Endodermal cell (in vitro differentiated cells): ENCODE measurements around the gene SMURF2. TPM values are rescaled to one million over a fixed set of nuclear protein-coding genes. Genes with fewer than 3 reads are reported as not detected.

Experiments used
- DNase-seq: peaks from one replicate; pipeline ENCODE4 v3.0.0-alpha.2; 2017
- H3K27ac ChIP-seq: 2 replicates; pipeline ENCODE4 v1.5.1; 2013; ENCODE audit warnings: mild to moderate bottlenecking, low read depth, low read length, moderate library complexity
- H3K27me3 ChIP-seq: 2 replicates; pipeline ENCODE4 v1.6.1; 2013; ENCODE audit warnings: mild to moderate bottlenecking, low read length, moderate library complexity; ENCODE audit not compliant: insufficient read depth, control insufficient read depth, poor library complexity, severe bottlenecking
- H3K36me3 ChIP-seq: 2 replicates; pipeline ENCODE4 v1.7.0; 2013; ENCODE audit warnings: mild to moderate bottlenecking, low read length, moderate library complexity; ENCODE audit not compliant: control insufficient read depth, insufficient read depth
- H3K4me1 ChIP-seq: one replicate; pipeline ENCODE4 v1.7.0; 2013; ENCODE audit warnings: low read length; ENCODE audit not compliant: control insufficient read depth, insufficient read depth
- H3K4me3 ChIP-seq: 2 replicates; pipeline ENCODE4 v1.5.1; 2013; ENCODE audit warnings: mild to moderate bottlenecking, low read length, moderate library complexity
- H3K9ac ChIP-seq: 2 replicates; pipeline ENCODE4 v1.6.1; 2013; ENCODE audit warnings: mild to moderate bottlenecking, low read length, moderate library complexity; ENCODE audit not compliant: poor library complexity, severe bottlenecking; ENCODE audit errors: extremely low read depth
- H3K9me3 ChIP-seq: 2 replicates; pipeline ENCODE4 v1.6.1; 2013; ENCODE audit warnings: mild to moderate bottlenecking, low read length, moderate library complexity; ENCODE audit not compliant: control insufficient read depth
- H3K27ac Mint-ChIP-seq: 2 replicates; pipeline ENCODE4 v1.8.0; 2020; ENCODE audit warnings: mixed read lengths
- H3K27me3 Mint-ChIP-seq: 2 replicates; pipeline ENCODE4 v1.8.0; 2021; ENCODE audit warnings: mild to moderate bottlenecking, mixed read lengths; ENCODE audit not compliant: insufficient read depth
- H3K36me3 Mint-ChIP-seq: 2 replicates; pipeline ENCODE4 v1.8.0; 2020; ENCODE audit warnings: low read depth, mixed read lengths
- H3K4me1 Mint-ChIP-seq: 2 replicates; pipeline ENCODE4 v1.8.0; 2020; ENCODE audit warnings: mixed read lengths
- H3K4me3 Mint-ChIP-seq: 2 replicates; pipeline ENCODE4 v1.8.0; 2020; ENCODE audit warnings: mild to moderate bottlenecking, moderate library complexity, mixed read lengths
- H3K9me3 Mint-ChIP-seq: 2 replicates; pipeline ENCODE4 v1.8.0; 2020; ENCODE audit warnings: mild to moderate bottlenecking, mixed read lengths
- WGBS, 2 experiments: methylation state at CpG; one replicate each; pipeline versions ENCODE4 v1.1.5 to v1.1.7; 2013; ENCODE audit warnings: missing lambda C conversion rate in 2 of 2, mixed read lengths in 1 of 2; ENCODE audit not compliant: insufficient coverage in 1 of 2, insufficient read length in 1 of 2; 5-methylcytosine and 5-hydroxymethylcytosine counted together
- total RNA-seq, 2 donors: library from RNA; stranded (reverse); fragmentation: NEBNext Ultra II Directional in 1 of 2; extraction: Animal tissue kit (Norgen Biotek cat#: 25700) in 1 of 2; gene quantifications; 2 replicates in 1 of 2; 3 replicates in 1 of 2; pipeline ENCODE4 v1.2.1, GENCODE V29; 2021
- TF ChIP-seq, protein P1 (sequence below): fragments of 200-600 bp; sonication (generic); conservative IDR thresholded peaks from 2 replicates; pipeline ENCODE4 v1.5.0; 2021; ENCODE audit warnings: antibody characterized with exemption, mild to moderate bottlenecking

The SMURF2 gene
- total RNA-seq, 2 donors from 2014 or later, result 33.6 to 34.1 TPM

DNA sequence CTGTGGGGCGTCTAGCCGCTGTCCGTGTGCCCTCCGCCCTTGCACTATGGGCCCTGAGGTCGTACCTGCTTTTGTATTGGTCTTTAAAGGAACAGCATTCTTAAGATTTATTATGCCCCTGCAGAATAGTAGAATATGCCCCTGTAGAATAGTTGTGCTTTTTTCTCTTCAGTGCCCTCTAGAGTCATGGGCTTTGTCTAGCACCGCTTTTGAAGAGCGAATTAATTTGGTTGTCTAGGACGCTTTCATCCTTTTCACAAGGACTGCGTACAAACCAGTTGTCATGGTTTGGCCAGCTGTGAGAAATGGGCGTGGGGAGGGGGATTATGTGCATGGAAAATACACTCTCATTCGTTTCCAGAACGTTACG, 154.7 kb downstream of the SMURF2 start:
- Mint-ChIP-seq H3K9me3 (peaks cover 3% of the 10 kb centered on the region), H3K27ac (peak overlapping the region; percentile 100), H3K4me1 (peaks cover 26% of the 10 kb centered on the region), H3K4me3 (peak overlapping the region; percentile 100), H3K36me3 (peaks cover 69% of the 10 kb centered on the region), H3K27me3 (no peaks in the 10 kb centered on the region)
- Histone ChIP-seq H3K27me3 (no peaks in the 10 kb centered on the region), H3K4me1 (no peaks in the 10 kb centered on the region), H3K27ac (peak overlapping the region; percentile 99), H3K9ac (peak overlapping the region; percentile 100), H3K4me3 (peak overlapping the region; percentile 100), H3K9me3 (no peaks in the 10 kb centered on the region), H3K36me3 (peaks cover 65% of the 10 kb centered on the region)
- TF ChIP-seq, protein P1, sequence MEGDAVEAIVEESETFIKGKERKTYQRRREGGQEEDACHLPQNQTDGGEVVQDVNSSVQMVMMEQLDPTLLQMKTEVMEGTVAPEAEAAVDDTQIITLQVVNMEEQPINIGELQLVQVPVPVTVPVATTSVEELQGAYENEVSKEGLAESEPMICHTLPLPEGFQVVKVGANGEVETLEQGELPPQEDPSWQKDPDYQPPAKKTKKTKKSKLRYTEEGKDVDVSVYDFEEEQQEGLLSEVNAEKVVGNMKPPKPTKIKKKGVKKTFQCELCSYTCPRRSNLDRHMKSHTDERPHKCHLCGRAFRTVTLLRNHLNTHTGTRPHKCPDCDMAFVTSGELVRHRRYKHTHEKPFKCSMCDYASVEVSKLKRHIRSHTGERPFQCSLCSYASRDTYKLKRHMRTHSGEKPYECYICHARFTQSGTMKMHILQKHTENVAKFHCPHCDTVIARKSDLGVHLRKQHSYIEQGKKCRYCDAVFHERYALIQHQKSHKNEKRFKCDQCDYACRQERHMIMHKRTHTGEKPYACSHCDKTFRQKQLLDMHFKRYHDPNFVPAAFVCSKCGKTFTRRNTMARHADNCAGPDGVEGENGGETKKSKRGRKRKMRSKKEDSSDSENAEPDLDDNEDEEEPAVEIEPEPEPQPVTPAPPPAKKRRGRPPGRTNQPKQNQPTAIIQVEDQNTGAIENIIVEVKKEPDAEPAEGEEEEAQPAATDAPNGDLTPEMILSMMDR, result peak; percentile 56
- no peak for DNase-seq
- WGBS, 2 experiments, result 0% methylated on average over 7 to 13 of the region's 13 CpGs

DNA sequence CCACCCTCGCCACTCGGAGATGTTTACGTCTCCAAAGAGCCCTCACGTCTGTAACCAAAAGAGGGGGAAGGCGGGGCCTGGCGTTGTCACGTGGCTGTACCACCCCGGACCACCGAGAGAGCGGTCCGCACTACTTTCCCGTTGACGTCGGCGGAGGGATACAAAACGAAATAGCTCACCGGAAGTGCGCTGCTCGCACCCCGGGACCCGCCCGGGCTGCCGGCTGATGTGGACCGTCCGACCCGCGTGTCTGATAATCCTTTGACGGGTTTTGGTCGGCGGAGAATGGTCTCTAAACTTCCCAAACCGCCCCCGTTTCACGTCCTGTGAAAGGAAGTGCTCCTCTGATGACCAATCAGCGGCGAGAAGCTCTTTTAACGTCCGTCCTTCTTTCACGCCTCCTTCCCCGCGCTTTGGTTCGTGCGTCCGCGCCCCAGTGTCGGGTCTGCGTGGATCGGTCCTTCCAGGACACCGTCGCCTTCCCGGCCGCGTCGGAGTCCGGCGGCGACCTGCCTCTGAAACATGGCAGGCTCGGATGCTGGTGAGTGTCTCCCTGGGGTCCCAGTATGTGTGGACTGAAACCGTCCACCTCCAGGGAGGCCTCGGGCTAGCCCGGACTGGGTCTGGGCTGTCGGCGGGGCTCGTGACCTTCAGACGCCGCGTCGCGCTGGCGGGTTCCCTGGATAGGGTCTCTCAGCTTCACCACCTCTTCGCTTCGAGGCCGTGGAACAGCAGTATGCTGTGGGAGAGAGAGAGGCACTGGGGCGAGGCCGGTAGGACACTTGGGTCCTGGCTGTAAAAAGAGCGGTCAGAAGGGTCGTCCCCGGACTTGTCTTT, 155.3 kb downstream of the SMURF2 start, which contains the start of gene CEP95:
TSS of gene CEP95 (plus strand) at position 402 of the 837 bp plus-strand sequence. CDS start at position 523, 121 bp downstream.
- Mint-ChIP-seq H3K4me1 (peaks cover 32% of the 10 kb centered on the region), H3K36me3 (peaks cover 71% of the 10 kb centered on the region), H3K9me3 (peaks cover 3% of the 10 kb centered on the region), H3K27ac (peak within 1 kb of the TSS; percentile 100), H3K4me3 (peak within 1 kb of the TSS; percentile 100), H3K27me3 (no peaks in the 10 kb centered on the region)
- Histone ChIP-seq H3K9me3 (no peaks in the 10 kb centered on the region), H3K36me3 (peaks cover 65% of the 10 kb centered on the region), H3K9ac (peak within 1 kb of the TSS; percentile 100), H3K27ac (peak within 1 kb of the TSS; percentile 99), H3K4me1 (peaks cover 6% of the 10 kb centered on the region), H3K4me3 (peak within 1 kb of the TSS; percentile 100), H3K27me3 (no peaks in the 10 kb centered on the region)
- TF ChIP-seq, protein P1, result no peak
- DNase-seq, result no peak
- WGBS, 2 experiments, result 0% methylated on average over 49 to 77 of the region's 77 CpGs

DNA sequence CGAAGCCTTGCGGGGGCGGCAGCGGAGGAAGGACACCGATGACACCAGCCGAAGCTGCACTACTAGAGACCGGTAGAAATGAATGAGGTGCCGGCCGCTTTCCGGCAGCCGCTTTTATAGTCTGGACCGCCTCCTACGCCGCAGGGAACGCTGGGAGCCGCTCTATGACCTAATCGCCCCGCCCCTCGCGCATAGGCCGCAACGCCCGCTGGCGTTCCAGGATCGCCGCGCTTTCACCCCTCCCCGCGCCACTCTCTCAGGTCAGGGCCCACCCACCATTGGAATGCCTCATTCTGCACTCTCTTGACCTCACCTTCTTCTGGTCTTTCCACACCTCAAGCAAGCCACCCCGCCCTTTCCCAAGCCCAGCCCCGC, 155.9 kb downstream of the SMURF2 start, which contains the start of gene DDX5:
TSS of gene DDX5 (minus strand) at position 89 of the 375 bp plus-strand sequence. CDS start 170 bp downstream, outside the sequence.
- Mint-ChIP-seq H3K4me3 (peak within 1 kb of the TSS; percentile 100), H3K9me3 (peaks cover 3% of the 10 kb centered on the region), H3K36me3 (peaks cover 71% of the 10 kb centered on the region), H3K27me3 (no peaks in the 10 kb centered on the region), H3K4me1 (peaks cover 38% of the 10 kb centered on the region), H3K27ac (peak within 1 kb of the TSS; percentile 100)
- Histone ChIP-seq H3K36me3 (peaks cover 65% of the 10 kb centered on the region), H3K9ac (peak within 1 kb of the TSS; percentile 100), H3K27me3 (no peaks in the 10 kb centered on the region), H3K4me3 (peak within 1 kb of the TSS; percentile 100), H3K9me3 (no peaks in the 10 kb centered on the region), H3K27ac (peak within 1 kb of the TSS; percentile 99), H3K4me1 (peaks cover 11% of the 10 kb centered on the region)
- peak; percentile 100 for DNase-seq
- WGBS, 2 experiments, result 0% methylated on average over 23 to 31 of the region's 31 CpGs
- TF ChIP-seq, protein P1, result no peak
